Measurements from ENCODE around the gene BORCS8.
"Not testable (repeated sequence)": the region's sequence is repeated elsewhere in the genome, so short reads cannot be mapped to it uniquely, and the experiment has no call there.

Gene BORCS8

GRCh38 chr19:19148504-19148903 is 43.4 kb downstream of the BORCS8 start:
- not testable (repeated sequence) for DNase-seq (ENCODE audit: low read depth)

- no peak for DNase-seq (ENCODE audit: low read depth)
Measured at GRCh38 chr19:19147344-19147743, 44.6 kb downstream of the BORCS8 start.

GRCh38 chr19:19146865-19147264 is 45.1 kb downstream of the BORCS8 start:
- DNase-seq (ENCODE audit: low read depth), result no peak

GRCh38 chr19:19145684-19146608 is 46.0 kb downstream of the BORCS8 start:
- peak; percentile 35 for DNase-seq (ENCODE audit: low read depth)

GRCh38 chr19:19145281-19145680 is 46.7 kb downstream of the BORCS8 start:
- no peak for DNase-seq (ENCODE audit: low read depth)

- DNase-seq (ENCODE audit: low read depth), result no peak
Measured at GRCh38 chr19:19142347-19142746, 49.6 kb downstream of the BORCS8 start.

- DNase-seq (ENCODE audit: low read depth), result no peak
Measured at GRCh38 chr19:19140476-19140875, 51.5 kb downstream of the BORCS8 start.

GRCh38 chr19:19139876-19140229 is 52.1 kb downstream of the BORCS8 start:
- DNase-seq (ENCODE audit: low read depth), result no peak

- peak; percentile 83 for DNase-seq (ENCODE audit: low read depth)
Measured at GRCh38 chr19:19138109-19138981, 53.6 kb downstream of the BORCS8 start, which contains the start of gene TMEM161A. TMEM161A (minus strand) TSS chr19:19138478; CDS start chr19:19138428, 50 bp downstream.

GRCh38 chr19:19137556-19138108 is 54.3 kb downstream of the BORCS8 start:
- DNase-seq (ENCODE audit: low read depth), result no peak

GRCh38 chr19:19135713-19136112 is 56.2 kb downstream of the BORCS8 start:
- not testable (repeated sequence) for DNase-seq (ENCODE audit: low read depth)

GRCh38 chr19:19134687-19135158 is 57.2 kb downstream of the BORCS8 start:
- no peak for DNase-seq (ENCODE audit: low read depth)

GRCh38 chr19:19133985-19134384 is 58.0 kb downstream of the BORCS8 start:
- DNase-seq (ENCODE audit: low read depth), result no peak

GRCh38 chr19:19132912-19133311 is 59.0 kb downstream of the BORCS8 start:
- DNase-seq (ENCODE audit: low read depth), result no peak

GRCh38 chr19:19131989-19132388 is 60.0 kb downstream of the BORCS8 start:
- no peak for DNase-seq (ENCODE audit: low read depth)

All from CMK (cell line).